Right lobe of liver (tissue), 6 donors: Measurements from ENCODE around the gene DCUN1D3. TPM values are rescaled to one million over a fixed set of nuclear protein-coding genes. Genes with fewer than 3 reads are reported as not detected.

Experiments used
- ATAC-seq, 4 donors: fragments of 200-7000 bp; cut with Tn5 transposase; one replicate each; pipeline ENCODE4 v1.9.1; 2020; ENCODE audit warnings: mild to moderate bottlenecking in 4 of 4, moderate library complexity in 4 of 4
- DNase-seq, 3 donors: peaks; one replicate each; pipeline ENCODE4 v3.0.0-alpha.2; 2020
- H3K27ac ChIP-seq, 3 donors: fragments of 200-600 bp; one replicate each; pipeline ENCODE4 v1.8.0; 2022
- H3K27me3 ChIP-seq, 2 donors: fragments of 200-600 bp; one replicate each; pipeline ENCODE4 v1.8.0; 2022
- H3K36me3 ChIP-seq, 4 donors: fragments of 200-600 bp; sonication (generic) in 1 of 4; one replicate each; pipeline versions ENCODE4 v1.5.1 to v1.8.0; 2017 to 2022; ENCODE audit warnings: control low read depth in 1 of 4
- H3K4me1 ChIP-seq, 4 donors: fragments of 200-600 bp; sonication (generic) in 1 of 4; one replicate each; pipeline versions ENCODE4 v1.5.1 to v1.8.0; 2017 to 2022; ENCODE audit warnings: control low read depth in 1 of 4
- H3K4me3 ChIP-seq, 3 donors: fragments of 200-600 bp; one replicate each; pipeline ENCODE4 v1.8.0; 2022
- H3K9me3 ChIP-seq, 4 donors: fragments of 200-600 bp; sonication (generic) in 1 of 4; one replicate each; pipeline versions ENCODE4 v1.5.1 to v1.8.0; 2017 to 2022; ENCODE audit warnings: control low read depth in 1 of 4
- POLR2A ChIP-seq: fragments of 450-650 bp; IDR thresholded peaks from one replicate; pipeline ENCODE4 v1.6.1; 2017; ENCODE audit warnings: antibody characterized with exemption, mild to moderate bottlenecking
- WGBS: methylation state at CpG from one replicate; pipeline ENCODE4 v1.1.6; 2018; ENCODE audit warnings: low coverage, low lambda C conversion rate; ENCODE audit not compliant: insufficient coverage; ENCODE audit errors: missing lambda C conversion rate; 5-methylcytosine and 5-hydroxymethylcytosine counted together
- intact Hi-C, 2 donors: fragments of 100-400 bp; cut with DNase I; formaldehyde crosslinking; loops; one replicate each; pipeline versions ENCODE4 v1.11.2 to v1.14.1; 2022
- total RNA-seq, 6 experiments: library from RNA; depleted of rRNA in 2 of 6; stranded (reverse); fragments of >200 nt in 2 of 6; fragmentation: NEBNext Ultra II Directional in 3 of 6; extraction: Animal tissue kit (Norgen Biotek cat#: 25700) in 3 of 6; gene quantifications; one replicate each; pipeline versions ENCODE4 v1.1.0 to v1.2.4, GENCODE V29; 2016 to 2023
- TF ChIP-seq, protein P1 (sequence below), 4 donors: fragments of 200-600 bp in 3 of 4; fragments of 450-650 bp in 1 of 4; IDR thresholded peaks; one replicate each; pipeline versions ENCODE4 v1.5.1 to v1.8.0; 2016 to 2022; ENCODE audit warnings: antibody characterized with exemption in 4 of 4, mild to moderate bottlenecking in 2 of 4
- donor health status: DM: no; HTN: yes; CAD: no.
- donor health status: DM: no; HTN: no; CAD: no.
- donor health status: DM: no; HTN: no; CAD: no.
- donor health status: DM: no; HTN: yes; CAD: no.
- donor health status: DM: no; HTN: yes; CAD: no.

DCUN1D3 gene
- total RNA-seq, 6 experiments from 2014 or later: 10.3 to 15.1 (median 13.8) TPM

GRCh38 chr16:20870122-20870820 is 29.9 kb downstream of the DCUN1D3 start:
- intact Hi-C loops: no loop called here
- no peak for TF ChIP-seq POLR2A
- TF ChIP-seq, protein P1, sequence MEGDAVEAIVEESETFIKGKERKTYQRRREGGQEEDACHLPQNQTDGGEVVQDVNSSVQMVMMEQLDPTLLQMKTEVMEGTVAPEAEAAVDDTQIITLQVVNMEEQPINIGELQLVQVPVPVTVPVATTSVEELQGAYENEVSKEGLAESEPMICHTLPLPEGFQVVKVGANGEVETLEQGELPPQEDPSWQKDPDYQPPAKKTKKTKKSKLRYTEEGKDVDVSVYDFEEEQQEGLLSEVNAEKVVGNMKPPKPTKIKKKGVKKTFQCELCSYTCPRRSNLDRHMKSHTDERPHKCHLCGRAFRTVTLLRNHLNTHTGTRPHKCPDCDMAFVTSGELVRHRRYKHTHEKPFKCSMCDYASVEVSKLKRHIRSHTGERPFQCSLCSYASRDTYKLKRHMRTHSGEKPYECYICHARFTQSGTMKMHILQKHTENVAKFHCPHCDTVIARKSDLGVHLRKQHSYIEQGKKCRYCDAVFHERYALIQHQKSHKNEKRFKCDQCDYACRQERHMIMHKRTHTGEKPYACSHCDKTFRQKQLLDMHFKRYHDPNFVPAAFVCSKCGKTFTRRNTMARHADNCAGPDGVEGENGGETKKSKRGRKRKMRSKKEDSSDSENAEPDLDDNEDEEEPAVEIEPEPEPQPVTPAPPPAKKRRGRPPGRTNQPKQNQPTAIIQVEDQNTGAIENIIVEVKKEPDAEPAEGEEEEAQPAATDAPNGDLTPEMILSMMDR (IDR thresholded peaks at IDR 0.05): no peak
- H3K4me1 ChIP-seq: peaks cover 0 to 79% (median 29%) of the 10 kb centered on the region in 4 donors
- WGBS: 73% methylated on average over 2 of the region's 2 CpGs
- H3K9me3 ChIP-seq: no peaks in the 10 kb centered on the region
- H3K27me3 ChIP-seq: no peaks in the 10 kb centered on the region
- no peak overlapping the region for H3K4me3 ChIP-seq
- DNase-seq (no peak), ATAC-seq (no peak)
- peak overlapping the region in 1 of 3 donors; percentile 8 for H3K27ac ChIP-seq
- no peaks in the 10 kb centered on the region for H3K36me3 ChIP-seq

GRCh38 chr16:20868890-20869289 is 31.3 kb downstream of the DCUN1D3 start:
- DNase-seq (peak; percentile 92 to 95 (median 95)), ATAC-seq (peak; percentile 84 to 98 (median 96))
- H3K27ac ChIP-seq: peak overlapping the region in 1 of 3 donors; percentile 31
- no peak overlapping the region for H3K4me3 ChIP-seq
- intact Hi-C loops: no loop called here
- 14% methylated on average over 2 of the region's 3 CpGs for WGBS
- H3K4me1 ChIP-seq: peaks cover 0 to 69% (median 25%) of the 10 kb centered on the region in 4 donors
- no peaks in the 10 kb centered on the region for H3K9me3 ChIP-seq
- TF ChIP-seq, protein P1 (IDR thresholded peaks at IDR 0.05): no peak
- TF ChIP-seq POLR2A: peak; percentile 24
- H3K36me3 ChIP-seq: no peaks in the 10 kb centered on the region
- H3K27me3 ChIP-seq: no peaks in the 10 kb centered on the region

- WGBS: 85% methylated on average over 2 of the region's 2 CpGs
- no peak overlapping the region for H3K4me3 ChIP-seq
- intact Hi-C loops: no loop called here
- H3K27ac ChIP-seq: no peak overlapping the region
- H3K4me1 ChIP-seq: peaks cover 0 to 56% (median 20%) of the 10 kb centered on the region in 4 donors
- H3K36me3 ChIP-seq: no peaks in the 10 kb centered on the region
- H3K9me3 ChIP-seq: no peaks in the 10 kb centered on the region
- ATAC-seq (no peak), DNase-seq (no peak)
- TF ChIP-seq, protein P1 (IDR thresholded peaks at IDR 0.05): no peak
- no peak for TF ChIP-seq POLR2A
- no peaks in the 10 kb centered on the region for H3K27me3 ChIP-seq
These were observed 32.6 kb downstream of the DCUN1D3 start for GRCh38 chr16:20867585-20867984.

- ATAC-seq: peak in 1 of 4 donors; percentile 30
- H3K27me3 ChIP-seq: no peaks in the 10 kb centered on the region
- peaks cover 0 to 5% (median 3%) of the 10 kb centered on the region in 4 donors for H3K36me3 ChIP-seq
- WGBS: 53% methylated on average over 2 of the region's 3 CpGs
- no peak overlapping the region for H3K4me3 ChIP-seq
- no peak overlapping the region for H3K27ac ChIP-seq
- DNase-seq: no peak
- peaks cover 0 to 48% (median 16%) of the 10 kb centered on the region in 4 donors for H3K4me1 ChIP-seq
- H3K9me3 ChIP-seq: no peaks in the 10 kb centered on the region
- intact Hi-C loops: no loop called here
- TF ChIP-seq, protein P1 (IDR thresholded peaks at IDR 0.05): no peak
- no peak for TF ChIP-seq POLR2A
These were observed 33.4 kb downstream of the DCUN1D3 start for GRCh38 chr16:20866801-20867200.
